Sigmoid colon (tissue), 4 donors: ENCODE results near the gene HECTD3.

ENCODE experiments used
- EP300 ChIP-seq, 4 donors: sonication (generic); formaldehyde crosslinking; IDR thresholded peaks; one replicate each; pipeline ENCODE4 v1.6.1; 2017; ENCODE audit warnings: antibody characterized with exemption in 4 of 4
- POLR2A ChIP-seq, 2 donors: fragments of 450-650 bp; IDR thresholded peaks; one replicate each; pipeline ENCODE4 v1.6.1; 2016; ENCODE audit warnings: antibody characterized with exemption in 2 of 2, mild to moderate bottlenecking in 2 of 2, moderate library complexity in 2 of 2
- POLR2AphosphoS5 ChIP-seq, 4 donors: sonication (generic); formaldehyde crosslinking; IDR thresholded peaks; one replicate each; pipeline ENCODE4 v1.6.1; 2017; ENCODE audit warnings: antibody characterized with exemption in 4 of 4
- TF ChIP-seq, protein P1 (sequence below), 4 experiments: fragments of 450-650 bp in 3 of 4; fragments of 200-600 bp in 1 of 4; IDR thresholded peaks; one replicate each; pipeline ENCODE4 v1.5.1; 2016 to 2019; ENCODE audit warnings: antibody characterized with exemption in 4 of 4, mild to moderate bottlenecking in 3 of 4, moderate library complexity in 2 of 4

- TF ChIP-seq, protein P1, sequence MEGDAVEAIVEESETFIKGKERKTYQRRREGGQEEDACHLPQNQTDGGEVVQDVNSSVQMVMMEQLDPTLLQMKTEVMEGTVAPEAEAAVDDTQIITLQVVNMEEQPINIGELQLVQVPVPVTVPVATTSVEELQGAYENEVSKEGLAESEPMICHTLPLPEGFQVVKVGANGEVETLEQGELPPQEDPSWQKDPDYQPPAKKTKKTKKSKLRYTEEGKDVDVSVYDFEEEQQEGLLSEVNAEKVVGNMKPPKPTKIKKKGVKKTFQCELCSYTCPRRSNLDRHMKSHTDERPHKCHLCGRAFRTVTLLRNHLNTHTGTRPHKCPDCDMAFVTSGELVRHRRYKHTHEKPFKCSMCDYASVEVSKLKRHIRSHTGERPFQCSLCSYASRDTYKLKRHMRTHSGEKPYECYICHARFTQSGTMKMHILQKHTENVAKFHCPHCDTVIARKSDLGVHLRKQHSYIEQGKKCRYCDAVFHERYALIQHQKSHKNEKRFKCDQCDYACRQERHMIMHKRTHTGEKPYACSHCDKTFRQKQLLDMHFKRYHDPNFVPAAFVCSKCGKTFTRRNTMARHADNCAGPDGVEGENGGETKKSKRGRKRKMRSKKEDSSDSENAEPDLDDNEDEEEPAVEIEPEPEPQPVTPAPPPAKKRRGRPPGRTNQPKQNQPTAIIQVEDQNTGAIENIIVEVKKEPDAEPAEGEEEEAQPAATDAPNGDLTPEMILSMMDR (IDR thresholded peaks at IDR 0.05): no peak
- no peak for TF ChIP-seq POLR2A (IDR thresholded peaks at IDR 0.05)
- no peak for TF ChIP-seq POLR2AphosphoS5 (IDR thresholded peaks at IDR 0.05)
- no peak for TF ChIP-seq EP300 (IDR thresholded peaks at IDR 0.05)
These were observed 1.7 kb downstream of the HECTD3 start for GRCh38 chr1:45009296-45009865.
